HepG2 (cell line): ENCODE results near the gene MAGIX.

Experiments used
- EZH2 ChIP-seq: conservative IDR thresholded peaks from 2 replicates; pipeline ENCODE4 v1.6.1; 2012; ENCODE audit warnings: mild to moderate bottlenecking, low read depth, low read length, moderate library complexity
- NR2C2 ChIP-seq: sonication (generic); formaldehyde crosslinking; IDR thresholded peaks from 2 replicates; pipeline ENCODE4 v1.4.0; 2020; ENCODE audit warnings: missing genetic modification reagents, mild to moderate bottlenecking, moderate library complexity, borderline replicate concordance
- SP1 ChIP-seq, 2 experiments: fragments of 450-650 bp in 1 of 2; sonication (generic) in 1 of 2; formaldehyde crosslinking in 1 of 2; IDR thresholded peaks; 2 replicates each; pipeline versions ENCODE4 v1.4.0 to v1.6.1; 2016 to 2020; ENCODE audit warnings: missing genetic modification reagents in 1 of 2
- TCF7L2 ChIP-seq: IDR thresholded peaks from 2 replicates; pipeline ENCODE4 v1.6.1; 2011; ENCODE audit warnings: mild to moderate bottlenecking, low read depth, low read length, moderate library complexity
- ZBTB7A ChIP-seq: sonication (generic); formaldehyde crosslinking; IDR thresholded peaks from 2 replicates; pipeline ENCODE4 v1.8.0; 2022; ENCODE audit warnings: mild to moderate bottlenecking, missing genetic modification reagents
- ZNF331 ChIP-seq: sonication (generic); formaldehyde crosslinking; IDR thresholded peaks from 2 replicates; pipeline ENCODE4 v1.4.0; 2020; ENCODE audit warnings: missing genetic modification reagents
- ZNF720 ChIP-seq: sonication (generic); formaldehyde crosslinking; IDR thresholded peaks from 2 replicates; pipeline ENCODE4 v1.4.0; 2020; ENCODE audit warnings: missing genetic modification reagents
- TF ChIP-seq, protein P1 (sequence below): IDR thresholded peaks from 2 replicates; pipeline ENCODE4 v1.6.1; 2012; ENCODE audit warnings: inconsistent platforms
- TF ChIP-seq, protein P2 (sequence below): sonication (generic); formaldehyde crosslinking; IDR thresholded peaks from 2 replicates; pipeline ENCODE4 v1.4.0; 2020; ENCODE audit warnings: low read depth, missing genetic modification reagents
- TF ChIP-seq, protein P3 (sequence below): sonication (generic); formaldehyde crosslinking; IDR thresholded peaks from 2 replicates; pipeline ENCODE4 v1.4.0; 2020; ENCODE audit warnings: missing genetic modification reagents
- TF ChIP-seq, protein P4 (sequence below): sonication (generic); formaldehyde crosslinking; IDR thresholded peaks from 2 replicates; pipeline ENCODE4 v1.5.0; 2020; ENCODE audit warnings: mild to moderate bottlenecking, missing genetic modification reagents, moderate library complexity
- TF ChIP-seq, protein P5 (sequence below): sonication (generic); formaldehyde crosslinking; IDR thresholded peaks from 2 replicates; pipeline ENCODE4 v1.4.0; 2020; ENCODE audit warnings: mild to moderate bottlenecking, missing genetic modification reagents, borderline replicate concordance
- TF ChIP-seq, protein P6 (sequence below): sonication (generic); formaldehyde crosslinking; IDR thresholded peaks from 2 replicates; pipeline ENCODE4 v1.5.1; 2020; ENCODE audit warnings: mild to moderate bottlenecking, moderate library complexity, missing genetic modification reagents

DNA sequence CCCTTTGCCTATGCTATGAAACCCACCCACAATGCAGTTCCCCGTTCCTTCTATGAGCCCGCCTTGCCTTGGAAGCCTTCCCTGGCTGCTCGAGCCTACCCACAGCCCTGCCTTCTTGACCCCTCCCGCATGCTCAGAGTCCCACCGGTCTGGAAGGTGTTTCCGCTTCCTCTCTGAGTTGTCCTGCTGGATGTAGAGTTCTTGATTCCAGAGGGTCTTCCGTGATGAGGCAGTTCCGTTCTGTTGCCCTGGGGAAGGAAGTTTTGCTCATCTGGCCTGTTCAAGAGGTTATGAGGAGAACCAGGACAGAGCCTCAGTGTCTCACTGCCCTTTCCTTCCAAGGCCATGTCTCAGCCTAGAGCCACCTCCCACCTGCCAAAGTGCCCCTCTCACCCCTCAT, 46.5 kb upstream of the MAGIX start:
- no peak for TF ChIP-seq SP1 (IDR thresholded peaks at IDR 0.05)
- TF ChIP-seq SP1 (CRISPR knock-in tag; IDR thresholded peaks at IDR 0.05), result no peak
- TF ChIP-seq ZBTB7A, result no peak
- TF ChIP-seq, protein P1, sequence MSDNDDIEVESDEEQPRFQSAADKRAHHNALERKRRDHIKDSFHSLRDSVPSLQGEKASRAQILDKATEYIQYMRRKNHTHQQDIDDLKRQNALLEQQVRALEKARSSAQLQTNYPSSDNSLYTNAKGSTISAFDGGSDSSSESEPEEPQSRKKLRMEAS, result no peak
- no peak for TF ChIP-seq ZNF331
- no peak for TF ChIP-seq ZNF720 (CRISPR knock-in tag)
- TF ChIP-seq EZH2, result no peak
- TF ChIP-seq, protein P2, sequence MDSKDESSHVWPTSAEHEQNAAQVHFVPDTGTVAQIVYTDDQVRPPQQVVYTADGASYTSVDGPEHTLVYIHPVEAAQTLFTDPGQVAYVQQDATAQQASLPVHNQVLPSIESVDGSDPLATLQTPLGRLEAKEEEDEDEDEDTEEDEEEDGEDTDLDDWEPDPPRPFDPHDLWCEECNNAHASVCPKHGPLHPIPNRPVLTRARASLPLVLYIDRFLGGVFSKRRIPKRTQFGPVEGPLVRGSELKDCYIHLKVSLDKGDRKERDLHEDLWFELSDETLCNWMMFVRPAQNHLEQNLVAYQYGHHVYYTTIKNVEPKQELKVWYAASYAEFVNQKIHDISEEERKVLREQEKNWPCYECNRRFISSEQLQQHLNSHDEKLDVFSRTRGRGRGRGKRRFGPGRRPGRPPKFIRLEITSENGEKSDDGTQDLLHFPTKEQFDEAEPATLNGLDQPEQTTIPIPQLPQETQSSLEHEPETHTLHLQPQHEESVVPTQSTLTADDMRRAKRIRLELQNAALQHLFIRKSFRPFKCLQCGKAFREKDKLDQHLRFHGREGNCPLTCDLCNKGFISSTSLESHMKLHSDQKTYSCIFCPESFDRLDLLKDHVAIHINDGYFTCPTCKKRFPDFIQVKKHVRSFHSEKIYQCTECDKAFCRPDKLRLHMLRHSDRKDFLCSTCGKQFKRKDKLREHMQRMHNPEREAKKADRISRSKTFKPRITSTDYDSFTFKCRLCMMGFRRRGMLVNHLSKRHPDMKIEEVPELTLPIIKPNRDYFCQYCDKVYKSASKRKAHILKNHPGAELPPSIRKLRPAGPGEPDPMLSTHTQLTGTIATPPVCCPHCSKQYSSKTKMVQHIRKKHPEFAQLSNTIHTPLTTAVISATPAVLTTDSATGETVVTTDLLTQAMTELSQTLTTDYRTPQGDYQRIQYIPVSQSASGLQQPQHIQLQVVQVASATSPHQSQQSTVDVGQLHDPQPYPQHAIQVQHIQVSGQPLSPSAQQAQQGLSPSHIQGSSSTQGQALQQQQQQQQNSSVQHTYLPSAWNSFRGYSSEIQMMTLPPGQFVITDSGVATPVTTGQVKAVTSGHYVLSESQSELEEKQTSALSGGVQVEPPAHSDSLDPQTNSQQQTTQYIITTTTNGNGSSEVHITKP, result no peak
- TF ChIP-seq, protein P3, sequence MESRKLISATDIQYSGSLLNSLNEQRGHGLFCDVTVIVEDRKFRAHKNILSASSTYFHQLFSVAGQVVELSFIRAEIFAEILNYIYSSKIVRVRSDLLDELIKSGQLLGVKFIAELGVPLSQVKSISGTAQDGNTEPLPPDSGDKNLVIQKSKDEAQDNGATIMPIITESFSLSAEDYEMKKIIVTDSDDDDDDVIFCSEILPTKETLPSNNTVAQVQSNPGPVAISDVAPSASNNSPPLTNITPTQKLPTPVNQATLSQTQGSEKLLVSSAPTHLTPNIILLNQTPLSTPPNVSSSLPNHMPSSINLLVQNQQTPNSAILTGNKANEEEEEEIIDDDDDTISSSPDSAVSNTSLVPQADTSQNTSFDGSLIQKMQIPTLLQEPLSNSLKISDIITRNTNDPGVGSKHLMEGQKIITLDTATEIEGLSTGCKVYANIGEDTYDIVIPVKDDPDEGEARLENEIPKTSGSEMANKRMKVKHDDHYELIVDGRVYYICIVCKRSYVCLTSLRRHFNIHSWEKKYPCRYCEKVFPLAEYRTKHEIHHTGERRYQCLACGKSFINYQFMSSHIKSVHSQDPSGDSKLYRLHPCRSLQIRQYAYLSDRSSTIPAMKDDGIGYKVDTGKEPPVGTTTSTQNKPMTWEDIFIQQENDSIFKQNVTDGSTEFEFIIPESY (CRISPR knock-in tag), result no peak
- TF ChIP-seq, protein P4, sequence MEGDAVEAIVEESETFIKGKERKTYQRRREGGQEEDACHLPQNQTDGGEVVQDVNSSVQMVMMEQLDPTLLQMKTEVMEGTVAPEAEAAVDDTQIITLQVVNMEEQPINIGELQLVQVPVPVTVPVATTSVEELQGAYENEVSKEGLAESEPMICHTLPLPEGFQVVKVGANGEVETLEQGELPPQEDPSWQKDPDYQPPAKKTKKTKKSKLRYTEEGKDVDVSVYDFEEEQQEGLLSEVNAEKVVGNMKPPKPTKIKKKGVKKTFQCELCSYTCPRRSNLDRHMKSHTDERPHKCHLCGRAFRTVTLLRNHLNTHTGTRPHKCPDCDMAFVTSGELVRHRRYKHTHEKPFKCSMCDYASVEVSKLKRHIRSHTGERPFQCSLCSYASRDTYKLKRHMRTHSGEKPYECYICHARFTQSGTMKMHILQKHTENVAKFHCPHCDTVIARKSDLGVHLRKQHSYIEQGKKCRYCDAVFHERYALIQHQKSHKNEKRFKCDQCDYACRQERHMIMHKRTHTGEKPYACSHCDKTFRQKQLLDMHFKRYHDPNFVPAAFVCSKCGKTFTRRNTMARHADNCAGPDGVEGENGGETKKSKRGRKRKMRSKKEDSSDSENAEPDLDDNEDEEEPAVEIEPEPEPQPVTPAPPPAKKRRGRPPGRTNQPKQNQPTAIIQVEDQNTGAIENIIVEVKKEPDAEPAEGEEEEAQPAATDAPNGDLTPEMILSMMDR (CRISPR knock-in tag), result no peak
- TF ChIP-seq, protein P5, sequence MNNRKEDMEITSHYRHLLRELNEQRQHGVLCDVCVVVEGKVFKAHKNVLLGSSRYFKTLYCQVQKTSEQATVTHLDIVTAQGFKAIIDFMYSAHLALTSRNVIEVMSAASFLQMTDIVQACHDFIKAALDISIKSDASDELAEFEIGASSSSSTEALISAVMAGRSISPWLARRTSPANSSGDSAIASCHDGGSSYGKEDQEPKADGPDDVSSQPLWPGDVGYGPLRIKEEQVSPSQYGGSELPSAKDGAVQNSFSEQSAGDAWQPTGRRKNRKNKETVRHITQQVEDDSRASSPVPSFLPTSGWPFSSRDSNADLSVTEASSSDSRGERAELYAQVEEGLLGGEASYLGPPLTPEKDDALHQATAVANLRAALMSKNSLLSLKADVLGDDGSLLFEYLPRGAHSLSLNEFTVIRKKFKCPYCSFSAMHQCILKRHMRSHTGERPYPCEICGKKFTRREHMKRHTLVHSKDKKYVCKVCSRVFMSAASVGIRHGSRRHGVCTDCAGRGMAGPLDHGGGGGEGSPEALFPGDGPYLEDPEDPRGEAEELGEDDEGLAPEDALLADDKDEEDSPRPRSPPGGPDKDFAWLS (CRISPR knock-in tag), result no peak
- no peak for TF ChIP-seq TCF7L2
- TF ChIP-seq NR2C2 (CRISPR knock-in tag), result no peak
- TF ChIP-seq, protein P6, sequence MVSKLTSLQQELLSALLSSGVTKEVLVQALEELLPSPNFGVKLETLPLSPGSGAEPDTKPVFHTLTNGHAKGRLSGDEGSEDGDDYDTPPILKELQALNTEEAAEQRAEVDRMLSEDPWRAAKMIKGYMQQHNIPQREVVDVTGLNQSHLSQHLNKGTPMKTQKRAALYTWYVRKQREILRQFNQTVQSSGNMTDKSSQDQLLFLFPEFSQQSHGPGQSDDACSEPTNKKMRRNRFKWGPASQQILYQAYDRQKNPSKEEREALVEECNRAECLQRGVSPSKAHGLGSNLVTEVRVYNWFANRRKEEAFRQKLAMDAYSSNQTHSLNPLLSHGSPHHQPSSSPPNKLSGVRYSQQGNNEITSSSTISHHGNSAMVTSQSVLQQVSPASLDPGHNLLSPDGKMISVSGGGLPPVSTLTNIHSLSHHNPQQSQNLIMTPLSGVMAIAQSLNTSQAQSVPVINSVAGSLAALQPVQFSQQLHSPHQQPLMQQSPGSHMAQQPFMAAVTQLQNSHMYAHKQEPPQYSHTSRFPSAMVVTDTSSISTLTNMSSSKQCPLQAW (CRISPR knock-in tag), result no peak
